Smooth muscle cell (in vitro differentiated cells): ENCODE results near the gene IGF2BP2. TPM values are rescaled to one million over a fixed set of nuclear protein-coding genes. Genes with fewer than 3 reads are reported as not detected.

Experiments
- DNase-seq: peaks from one replicate; lab custom pipeline; 2025; ENCODE audit not compliant: unreplicated experiment; lab: John Stamatoyannopoulos, UW
- H2AFZ ChIP-seq: fragments of 200-600 bp; sonication (generic); 2 replicates; pipeline ENCODE4 v1.6.0; 2016; ENCODE audit warnings: antibody characterized with exemption, low read depth, mild to moderate bottlenecking
- H3F3A ChIP-seq: fragments of 200-600 bp; sonication (generic); 2 replicates; pipeline ENCODE4 v1.6.0; 2017; ENCODE audit warnings: antibody characterized with exemption, low read depth
- H3K27ac ChIP-seq: fragments of 200-600 bp; sonication (generic); 2 replicates; pipeline ENCODE4 v1.5.1; 2016; ENCODE audit warnings: low read depth, mild to moderate bottlenecking
- H3K27me3 ChIP-seq: fragments of 200-600 bp; sonication (generic); 2 replicates; pipeline ENCODE4 v1.6.1; 2016; ENCODE audit warnings: low read depth, mild to moderate bottlenecking
- H3K36me3 ChIP-seq: fragments of 200-600 bp; sonication (generic); 2 replicates; pipeline ENCODE4 v1.5.1; 2016; ENCODE audit warnings: low read depth
- H3K4me1 ChIP-seq: fragments of 200-600 bp; sonication (generic); 2 replicates; pipeline ENCODE4 v1.5.1; 2016; ENCODE audit warnings: low read depth
- H3K4me2 ChIP-seq: fragments of 200-600 bp; sonication (generic); 2 replicates; pipeline ENCODE4 v1.6.0; 2016; ENCODE audit warnings: mild to moderate bottlenecking
- H3K4me3 ChIP-seq: fragments of 200-600 bp; sonication (generic); 2 replicates; pipeline ENCODE4 v1.5.1; 2016; ENCODE audit warnings: mild to moderate bottlenecking
- H3K79me2 ChIP-seq: fragments of 200-600 bp; sonication (generic); 2 replicates; pipeline ENCODE4 v1.6.0; 2016; ENCODE audit warnings: low read depth, mild to moderate bottlenecking
- H3K9ac ChIP-seq: fragments of 200-600 bp; sonication (generic); 2 replicates; pipeline ENCODE4 v1.6.0; 2016; ENCODE audit warnings: low read depth
- H3K9me3 ChIP-seq: fragments of 200-600 bp; sonication (generic); replicated peaks from 2 replicates; pipeline ENCODE4 v1.5.1; 2016; ENCODE audit warnings: low read depth
- H4K20me1 ChIP-seq: fragments of 200-600 bp; sonication (generic); 2 replicates; pipeline ENCODE4 v1.6.0; 2016; ENCODE audit warnings: low read depth
- WGBS: methylation state at CpG from one replicate; pipeline ENCODE4 v1.1.7; 2016; ENCODE audit warnings: low lambda C conversion rate; 5-methylcytosine and 5-hydroxymethylcytosine counted together
- polyA plus RNA-seq: library from polyadenylated mRNA; unstranded; fragments of >200 nt; fragmentation: Nextera tagmentation; extraction: Ambion mirVana; gene quantifications from 2 replicates; pipeline ENCODE4 v1.2.1, GENCODE V29; 2016
- total RNA-seq: library from RNA; depleted of rRNA; stranded (reverse); fragments of >200 nt; gene quantifications from 2 replicates; pipeline ENCODE4 v1.2.3, GENCODE V29; 2014
- TF ChIP-seq, protein P1 (sequence below): fragments of 200-600 bp; sonication (generic); IDR thresholded peaks from 2 replicates; pipeline ENCODE4 v1.5.1; 2017; ENCODE audit warnings: borderline replicate concordance, mild to moderate bottlenecking, antibody characterized with exemption; ENCODE audit not compliant: insufficient read depth, poor library complexity, severe bottlenecking

IGF2BP2 gene
- total and polyA plus RNA-seq, 2 experiments from 2014 or later = 59.2 to 80.6 TPM

DNA sequence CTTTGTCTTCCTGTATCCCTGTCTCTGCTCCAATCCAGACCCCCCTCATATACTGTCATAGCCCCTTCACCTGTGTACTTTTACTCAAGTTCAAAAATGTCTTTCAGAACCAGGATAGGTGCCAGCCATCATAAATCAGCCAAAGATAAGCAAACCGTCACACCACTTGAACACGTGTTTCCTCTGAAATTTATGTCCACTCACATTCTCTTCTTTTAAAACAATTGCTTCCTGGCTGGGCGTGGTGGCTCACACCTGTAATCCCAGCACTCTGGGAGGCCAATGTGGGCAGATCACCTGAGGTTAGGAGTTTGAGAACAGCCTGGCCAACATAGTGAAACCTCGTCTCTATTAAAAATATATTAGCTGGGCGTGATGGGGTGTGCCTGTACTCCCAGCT lies 74.1 kb downstream of the IGF2BP2 start:
- H3K4me3 ChIP-seq = no peak overlapping the region
- H3K27me3 ChIP-seq = no peaks in the 10 kb centered on the region
- H4K20me1 ChIP-seq = peaks cover 98% of the 10 kb centered on the region
- no peaks in the 10 kb centered on the region for H3K36me3 ChIP-seq
- H3K4me2 ChIP-seq = no peak overlapping the region
- DNase-seq = no peak
- H3F3A ChIP-seq = peaks cover 15% of the 10 kb centered on the region
- peaks cover 100% of the 10 kb centered on the region for H3K79me2 ChIP-seq
- 91% methylated on average over 5 of the region's 5 CpGs for WGBS
- peaks cover 9% of the 10 kb centered on the region for H3K4me1 ChIP-seq
- H3K9me3 ChIP-seq = no peaks in the 10 kb centered on the region
- TF ChIP-seq, protein P1, sequence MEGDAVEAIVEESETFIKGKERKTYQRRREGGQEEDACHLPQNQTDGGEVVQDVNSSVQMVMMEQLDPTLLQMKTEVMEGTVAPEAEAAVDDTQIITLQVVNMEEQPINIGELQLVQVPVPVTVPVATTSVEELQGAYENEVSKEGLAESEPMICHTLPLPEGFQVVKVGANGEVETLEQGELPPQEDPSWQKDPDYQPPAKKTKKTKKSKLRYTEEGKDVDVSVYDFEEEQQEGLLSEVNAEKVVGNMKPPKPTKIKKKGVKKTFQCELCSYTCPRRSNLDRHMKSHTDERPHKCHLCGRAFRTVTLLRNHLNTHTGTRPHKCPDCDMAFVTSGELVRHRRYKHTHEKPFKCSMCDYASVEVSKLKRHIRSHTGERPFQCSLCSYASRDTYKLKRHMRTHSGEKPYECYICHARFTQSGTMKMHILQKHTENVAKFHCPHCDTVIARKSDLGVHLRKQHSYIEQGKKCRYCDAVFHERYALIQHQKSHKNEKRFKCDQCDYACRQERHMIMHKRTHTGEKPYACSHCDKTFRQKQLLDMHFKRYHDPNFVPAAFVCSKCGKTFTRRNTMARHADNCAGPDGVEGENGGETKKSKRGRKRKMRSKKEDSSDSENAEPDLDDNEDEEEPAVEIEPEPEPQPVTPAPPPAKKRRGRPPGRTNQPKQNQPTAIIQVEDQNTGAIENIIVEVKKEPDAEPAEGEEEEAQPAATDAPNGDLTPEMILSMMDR = no peak
- no peak overlapping the region for H3K27ac ChIP-seq
- no peak overlapping the region for H3K9ac ChIP-seq
- no peak overlapping the region for H2AFZ ChIP-seq

DNA sequence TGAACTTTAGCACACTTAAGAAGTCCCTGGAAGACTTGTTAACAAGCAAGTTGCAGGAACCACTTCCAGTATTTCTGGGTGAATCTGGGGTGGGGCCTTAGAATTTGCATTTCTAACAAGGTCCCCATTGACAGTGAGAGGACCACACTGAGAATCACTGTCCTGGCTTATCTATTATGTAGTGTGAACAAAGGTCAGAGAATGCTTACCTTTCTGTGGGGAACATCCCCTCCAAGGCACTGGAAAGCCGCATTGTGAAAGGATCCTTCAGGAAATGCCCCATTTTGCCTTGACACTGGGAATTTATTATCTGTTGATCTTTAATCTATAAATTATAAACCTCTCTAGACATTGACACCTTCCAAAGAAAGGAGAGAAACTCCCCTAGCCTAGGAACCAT lies 74.8 kb downstream of the IGF2BP2 start:
- H3K9ac ChIP-seq = no peak overlapping the region
- H2AFZ ChIP-seq = no peak overlapping the region
- TF ChIP-seq, protein P1 = no peak
- H3K27me3 ChIP-seq = no peaks in the 10 kb centered on the region
- peaks cover 98% of the 10 kb centered on the region for H3K79me2 ChIP-seq
- no peaks in the 10 kb centered on the region for H3K36me3 ChIP-seq
- no peak overlapping the region for H3K4me3 ChIP-seq
- H3K4me1 ChIP-seq = peaks cover 9% of the 10 kb centered on the region
- peaks cover 98% of the 10 kb centered on the region for H4K20me1 ChIP-seq
- 91% methylated on average over 1 of the region's 1 CpG for WGBS
- peaks cover 16% of the 10 kb centered on the region for H3F3A ChIP-seq
- H3K27ac ChIP-seq = no peak overlapping the region
- H3K9me3 ChIP-seq = no peaks in the 10 kb centered on the region
- DNase-seq = no peak
- H3K4me2 ChIP-seq = no peak overlapping the region

DNA sequence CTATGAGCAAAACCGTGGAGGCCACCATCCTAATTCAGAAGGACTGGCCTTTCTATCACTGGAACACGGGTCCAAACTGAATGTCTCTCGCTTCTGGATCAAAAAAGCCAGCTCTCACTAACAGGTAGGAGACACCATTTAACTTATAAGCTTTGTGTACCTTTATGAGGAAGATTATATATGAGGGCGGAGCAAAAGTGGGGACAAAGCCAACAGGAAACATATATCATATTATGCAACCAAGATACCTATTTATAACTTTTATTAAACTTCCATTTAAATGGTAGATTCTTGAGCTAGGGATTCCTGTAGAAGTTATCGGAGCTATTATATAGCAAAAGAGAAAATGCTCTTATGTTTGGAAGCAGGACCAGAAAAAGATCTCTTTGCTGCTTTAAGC lies 78.4 kb downstream of the IGF2BP2 start:
- no peak for DNase-seq
- Histone ChIP-seq H3K36me3 (no peaks in the 10 kb centered on the region), H3K9me3 (no peaks in the 10 kb centered on the region), H3K4me1 (peaks cover 9% of the 10 kb centered on the region), H3K27me3 (no peaks in the 10 kb centered on the region), H4K20me1 (peaks cover 98% of the 10 kb centered on the region), H3K4me3 (no peak overlapping the region), H3F3A (peaks cover 25% of the 10 kb centered on the region), H3K4me2 (peak overlapping the region; percentile 68), H3K9ac (peak overlapping the region; percentile 83), H3K27ac (peak overlapping the region; percentile 96), H2AFZ (no peak overlapping the region), H3K79me2 (peaks cover 98% of the 10 kb centered on the region)
- TF ChIP-seq, protein P1 = no peak
- 94% methylated on average over 5 of the region's 5 CpGs for WGBS
